ENCODE results near the gene SPTSSB. TPM values are rescaled to one million over a fixed set of nuclear protein-coding genes. Genes with fewer than 3 reads are reported as not detected.

Gene SPTSSB
- total and polyA plus RNA-seq, 2 experiments from 2014 or later, result 23.5 to 33.5 TPM

GRCh38 chr3:161390200-161390599 lies 18.9 kb upstream of the SPTSSB start:
- H3F3A ChIP-seq (replicated peaks; ENCODE audit: low read depth), result no peaks in the 10 kb centered on the region
- H3K27ac ChIP-seq (ENCODE audit: low read depth), result no peak overlapping the region
- no peaks in the 10 kb centered on the region for H3K27me3 ChIP-seq (ENCODE audit: insufficient read depth)
- no peaks in the 10 kb centered on the region for H3K36me3 ChIP-seq (ENCODE audit: insufficient read depth)
- H3K4me3 Mint-ChIP-seq, result no peak overlapping the region
- H4K20me1 ChIP-seq (replicated peaks; ENCODE audit: insufficient read depth), result no peaks in the 10 kb centered on the region
- H3K27ac Mint-ChIP-seq, result no peak overlapping the region
- H3K4me1 Mint-ChIP-seq, result peaks cover 5% of the 10 kb centered on the region
- no peaks in the 10 kb centered on the region for H3K79me2 ChIP-seq (replicated peaks; ENCODE audit: insufficient read depth)
- H3K4me2 ChIP-seq, result no peak overlapping the region
- no peak for ATAC-seq
- H3K36me3 Mint-ChIP-seq (ENCODE audit: low read depth), result peaks cover 7% of the 10 kb centered on the region; the same call in 1 of the 3 replicates
- H3K9me2 ChIP-seq (ENCODE audit: insufficient read depth), result peaks cover 8% of the 10 kb centered on the region
- peaks cover 13% of the 10 kb centered on the region for H3K9me3 Mint-ChIP-seq
- H2AFZ ChIP-seq, result no peak overlapping the region
- TF ChIP-seq ZNF331 (CRISPR knock-in tag; IDR thresholded peaks at IDR 0.05; ENCODE audit: low read depth) (no peak), ZNF114 (CRISPR knock-in tag; IDR thresholded peaks at IDR 0.05) (no peak), EZH2 (IDR thresholded peaks at IDR 0.05; ENCODE audit: low read depth, unreplicated experiment) (no peak), STAT1 (IDR thresholded peaks at IDR 0.05; ENCODE audit: unreplicated experiment) (no peak), JUNB (IDR thresholded peaks at IDR 0.05; ENCODE audit: unreplicated experiment) (no peak), EZH2phosphoT487 (IDR thresholded peaks at IDR 0.05; ENCODE audit: unreplicated experiment) (no peak), ZNF462 (CRISPR knock-in tag; IDR thresholded peaks at IDR 0.05) (no peak)
- peaks cover 2% of the 10 kb centered on the region for H3K27me3 Mint-ChIP-seq (ENCODE audit: insufficient read depth, low read depth, poor library complexity)
- no peak overlapping the region for H3K4me3 ChIP-seq
- no peaks in the 10 kb centered on the region for H3K4me1 ChIP-seq (ENCODE audit: insufficient read depth)
- DNase-seq (ENCODE audit: low spot score), result no peak

Data from GM23338 (cell line).